Posterior vena cava (tissue), 2 donors: ENCODE results near the gene KLC4. TPM values are rescaled to one million over a fixed set of nuclear protein-coding genes. Genes with fewer than 3 reads are reported as not detected.
"Not testable (repeated sequence)": the region's sequence is repeated elsewhere in the genome, so short reads cannot be mapped to it uniquely, and the experiment has no call there.

Source experiments
- DNase-seq: peaks from one replicate; pipeline ENCODE4 v3.0.0-alpha.2; 2020; ENCODE audit warnings: low spot score
- intact Hi-C, 2 donors: fragments of 100-400 bp; cut with DNase I; formaldehyde crosslinking; loops; one replicate each; pipeline versions ENCODE4 v1.14.1 to v1.14.2; 2022 to 2023
- total RNA-seq, 2 donors: library from RNA; stranded (reverse); fragmentation: NEBNext Ultra II Directional; extraction: Animal tissue kit (Norgen Biotek cat#: 25700); gene quantifications; one replicate each; pipeline ENCODE4 v1.2.1, GENCODE V29; 2021
- donor health status: DM: yes; HTN: yes; CAD: no.
- donor health status: DM: yes; HTN: yes; CAD: no.

The KLC4 gene
- total RNA-seq, 2 donors from 2014 or later, result 15.1 TPM

GRCh38 chr6:43033496-43034189, 25.8 kb upstream of the KLC4 start:
- no peak for DNase-seq
- intact Hi-C loops, result no loop called here

- intact Hi-C loops, result no loop called here
- no peak for DNase-seq
Measured at GRCh38 chr6:43034190-43034525, 25.3 kb upstream of the KLC4 start.

GRCh38 chr6:43035495-43036194, 23.8 kb upstream of the KLC4 start:
- intact Hi-C loops, result no loop called here
- DNase-seq, result no peak

- no peak for DNase-seq
- intact Hi-C loops, result no loop called here
Measured at GRCh38 chr6:43036712-43037111, 22.7 kb upstream of the KLC4 start.

GRCh38 chr6:43037197-43037596, 22.2 kb upstream of the KLC4 start:
- intact Hi-C loops, result no loop called here
- DNase-seq, result no peak

- intact Hi-C loops, result no loop called here
- no peak for DNase-seq
Measured at GRCh38 chr6:43037706-43038105, 21.7 kb upstream of the KLC4 start.

GRCh38 chr6:43038727-43039126, 20.7 kb upstream of the KLC4 start:
- intact Hi-C loops, result no loop called here
- DNase-seq, result no peak

GRCh38 chr6:43040542-43041257, 18.7 kb upstream of the KLC4 start:
- intact Hi-C loops, result no loop called here
- no peak for DNase-seq

- DNase-seq, intact Hi-C loops: not testable (repeated sequence)
Measured at GRCh38 chr6:43041475-43041874, 18.0 kb upstream of the KLC4 start.

GRCh38 chr6:43043310-43043709, 16.1 kb upstream of the KLC4 start:
- DNase-seq, result no peak
- intact Hi-C loops, result no loop called here

- intact Hi-C loops, result no loop called here
- DNase-seq, result no peak
Measured at GRCh38 chr6:43045371-43045930, 14.0 kb upstream of the KLC4 start.

GRCh38 chr6:43047998-43048397, 11.4 kb upstream of the KLC4 start:
- no peak for DNase-seq
- intact Hi-C loops, result no loop called here

- intact Hi-C loops, result no loop called here
- no peak for DNase-seq
Measured at GRCh38 chr6:43050981-43051380, 8.4 kb upstream of the KLC4 start.

GRCh38 chr6:43052225-43052841, 7.1 kb upstream of the KLC4 start:
- intact Hi-C loops, result no loop called here
- DNase-seq, result no peak

- intact Hi-C loops, result no loop called here
- DNase-seq, result no peak
Measured at GRCh38 chr6:43052842-43053544, 6.4 kb upstream of the KLC4 start.

GRCh38 chr6:43053545-43054205, 5.8 kb upstream of the KLC4 start, which contains the start of gene CUL7:
Gene CUL7 (minus strand): TSS chr6:43053851. CDS start chr6:43052788, 1,063 bp downstream.
- intact Hi-C loops, result no loop called here
- peak; percentile 98 for DNase-seq

GRCh38 chr6:43054206-43054943, 5.1 kb upstream of the KLC4 start:
- intact Hi-C loops, result no loop called here
- no peak for DNase-seq

- intact Hi-C loops, result no loop called here
- no peak for DNase-seq
Measured at GRCh38 chr6:43055966-43056365, 3.5 kb upstream of the KLC4 start.
